Measurements from ENCODE around the gene COL6A2.

GRCh38 chr21:46135782-46136395 lies 38.0 kb downstream of the COL6A2 start:
- no peak for TF ChIP-seq EP300 (IDR thresholded peaks at IDR 0.05)
- no peak for TF ChIP-seq CTCF (IDR thresholded peaks at IDR 0.05)
- TF ChIP-seq POLR2A (IDR thresholded peaks at IDR 0.05): no peak
